Vagina (tissue), 2 donors: ENCODE data around the gene TLE3.

Source experiments
- CTCF ChIP-seq, 3 experiments: fragments of 450-650 bp in 2 of 3; fragments of 200-600 bp in 1 of 3; sonication (generic) in 1 of 3; IDR thresholded peaks; one replicate each; pipeline ENCODE4 v1.5.1; 2017 to 2019; ENCODE audit warnings: antibody characterized with exemption in 3 of 3, mild to moderate bottlenecking in 2 of 3, moderate library complexity in 2 of 3
- POLR2A ChIP-seq, 2 donors: fragments of 450-650 bp; IDR thresholded peaks; one replicate each; pipeline ENCODE4 v1.6.1; 2017; ENCODE audit warnings: antibody characterized with exemption in 2 of 2, mild to moderate bottlenecking in 2 of 2, moderate library complexity in 2 of 2
- POLR2AphosphoS5 ChIP-seq, 2 donors: sonication (generic); formaldehyde crosslinking; IDR thresholded peaks; one replicate each; pipeline ENCODE4 v1.9.0; 2017; ENCODE audit warnings: antibody characterized with exemption in 2 of 2, mild to moderate bottlenecking in 2 of 2, low read depth in 1 of 2; ENCODE audit not compliant: insufficient read depth in 1 of 2

GRCh38 chr15:70074380-70074779 is 23.3 kb downstream of the TLE3 start:
- TF ChIP-seq CTCF (IDR thresholded peaks at IDR 0.05) (no peak), POLR2A (IDR thresholded peaks at IDR 0.05) (no peak), POLR2AphosphoS5 (IDR thresholded peaks at IDR 0.05; ENCODE audit: insufficient read depth in 1 of 2, low read depth in 1 of 2) (no peak)
